ENCODE measurements around the gene ARHGAP42.

GRCh38 chr11:100890789-100891188, 203.7 kb downstream of the ARHGAP42 start:
- TF ChIP-seq, protein P1, sequence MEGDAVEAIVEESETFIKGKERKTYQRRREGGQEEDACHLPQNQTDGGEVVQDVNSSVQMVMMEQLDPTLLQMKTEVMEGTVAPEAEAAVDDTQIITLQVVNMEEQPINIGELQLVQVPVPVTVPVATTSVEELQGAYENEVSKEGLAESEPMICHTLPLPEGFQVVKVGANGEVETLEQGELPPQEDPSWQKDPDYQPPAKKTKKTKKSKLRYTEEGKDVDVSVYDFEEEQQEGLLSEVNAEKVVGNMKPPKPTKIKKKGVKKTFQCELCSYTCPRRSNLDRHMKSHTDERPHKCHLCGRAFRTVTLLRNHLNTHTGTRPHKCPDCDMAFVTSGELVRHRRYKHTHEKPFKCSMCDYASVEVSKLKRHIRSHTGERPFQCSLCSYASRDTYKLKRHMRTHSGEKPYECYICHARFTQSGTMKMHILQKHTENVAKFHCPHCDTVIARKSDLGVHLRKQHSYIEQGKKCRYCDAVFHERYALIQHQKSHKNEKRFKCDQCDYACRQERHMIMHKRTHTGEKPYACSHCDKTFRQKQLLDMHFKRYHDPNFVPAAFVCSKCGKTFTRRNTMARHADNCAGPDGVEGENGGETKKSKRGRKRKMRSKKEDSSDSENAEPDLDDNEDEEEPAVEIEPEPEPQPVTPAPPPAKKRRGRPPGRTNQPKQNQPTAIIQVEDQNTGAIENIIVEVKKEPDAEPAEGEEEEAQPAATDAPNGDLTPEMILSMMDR (IDR thresholded peaks at IDR 0.05), result no peak
- TF ChIP-seq POLR2A (IDR thresholded peaks at IDR 0.05), result no peak
